Measurements from ENCODE around the gene NELL1.

NELL1 gene

GRCh38 chr11:21464601-21465193 lies 795.3 kb downstream of the NELL1 start:
- Histone ChIP-seq H2AFZ (ENCODE audit: low read length, unreplicated experiment) (no peak overlapping the region), H3K27ac (ENCODE audit: low read depth, low read length) (no peak overlapping the region), H3K36me3 (ENCODE audit: insufficient read depth, low read length) (no peaks in the 10 kb centered on the region), H3K4me1 (ENCODE audit: control insufficient read depth, insufficient read depth, low read length, unreplicated experiment) (no peaks in the 10 kb centered on the region), H3K27me3 (ENCODE audit: insufficient read depth, low read length) (no peaks in the 10 kb centered on the region), H3K4me3 (ENCODE audit: low read depth, low read length) (no peak overlapping the region), H3K79me2 (ENCODE audit: control insufficient read depth, insufficient read depth, low read length, unreplicated experiment) (no peaks in the 10 kb centered on the region)

GRCh38 chr11:21465203-21465602 lies 795.8 kb downstream of the NELL1 start:
- no peak overlapping the region for H2AFZ ChIP-seq (ENCODE audit: low read length, unreplicated experiment)
- H3K4me3 ChIP-seq (ENCODE audit: low read depth, low read length): no peak overlapping the region
- no peaks in the 10 kb centered on the region for H3K36me3 ChIP-seq (ENCODE audit: insufficient read depth, low read length)

GRCh38 chr11:21465920-21466319 lies 796.5 kb downstream of the NELL1 start:
- Histone ChIP-seq H2AFZ (ENCODE audit: low read length, unreplicated experiment) (no peak overlapping the region), H3K4me3 (ENCODE audit: low read depth, low read length) (no peak overlapping the region), H3K36me3 (ENCODE audit: insufficient read depth, low read length) (no peaks in the 10 kb centered on the region), H3K4me1 (ENCODE audit: control insufficient read depth, insufficient read depth, low read length, unreplicated experiment) (no peaks in the 10 kb centered on the region), H3K79me2 (ENCODE audit: control insufficient read depth, insufficient read depth, low read length, unreplicated experiment) (no peaks in the 10 kb centered on the region), H3K27me3 (ENCODE audit: insufficient read depth, low read length) (no peaks in the 10 kb centered on the region), H3K27ac (ENCODE audit: low read depth, low read length) (no peak overlapping the region)

More at GRCh38 chr11:21465203-21465602, 795.8 kb downstream of the NELL1 start:
- Histone ChIP-seq H3K79me2 (ENCODE audit: control insufficient read depth, insufficient read depth, low read length, unreplicated experiment) (no peaks in the 10 kb centered on the region), H3K27me3 (ENCODE audit: insufficient read depth, low read length) (no peaks in the 10 kb centered on the region), H3K27ac (ENCODE audit: low read depth, low read length) (no peak overlapping the region), H3K4me1 (ENCODE audit: control insufficient read depth, insufficient read depth, low read length, unreplicated experiment) (no peaks in the 10 kb centered on the region)

- Histone ChIP-seq H3K27me3 (ENCODE audit: insufficient read depth, low read length) (no peaks in the 10 kb centered on the region), H2AFZ (ENCODE audit: low read length, unreplicated experiment) (no peak overlapping the region), H3K4me1 (ENCODE audit: control insufficient read depth, insufficient read depth, low read length, unreplicated experiment) (no peaks in the 10 kb centered on the region), H3K4me3 (ENCODE audit: low read depth, low read length) (no peak overlapping the region), H3K79me2 (ENCODE audit: control insufficient read depth, insufficient read depth, low read length, unreplicated experiment) (no peaks in the 10 kb centered on the region), H3K27ac (ENCODE audit: low read depth, low read length) (no peak overlapping the region), H3K36me3 (ENCODE audit: insufficient read depth, low read length) (no peaks in the 10 kb centered on the region)
Measured at GRCh38 chr11:21470521-21470920, 801.1 kb downstream of the NELL1 start.

- no peak overlapping the region for H3K27ac ChIP-seq (ENCODE audit: low read depth, low read length)
- H3K4me1 ChIP-seq (ENCODE audit: control insufficient read depth, insufficient read depth, low read length, unreplicated experiment): no peaks in the 10 kb centered on the region
- no peaks in the 10 kb centered on the region for H3K36me3 ChIP-seq (ENCODE audit: insufficient read depth, low read length)
- H3K4me3 ChIP-seq (ENCODE audit: low read depth, low read length): no peak overlapping the region
- H3K27me3 ChIP-seq (ENCODE audit: insufficient read depth, low read length): no peaks in the 10 kb centered on the region
- H2AFZ ChIP-seq (ENCODE audit: low read length, unreplicated experiment): no peak overlapping the region
- H3K79me2 ChIP-seq (ENCODE audit: control insufficient read depth, insufficient read depth, low read length, unreplicated experiment): no peaks in the 10 kb centered on the region
Measured at GRCh38 chr11:21472261-21472660, 802.9 kb downstream of the NELL1 start.

- Histone ChIP-seq H3K4me1 (ENCODE audit: control insufficient read depth, insufficient read depth, low read length, unreplicated experiment) (no peaks in the 10 kb centered on the region), H2AFZ (ENCODE audit: low read length, unreplicated experiment) (no peak overlapping the region), H3K27ac (ENCODE audit: low read depth, low read length) (no peak overlapping the region), H3K4me3 (ENCODE audit: low read depth, low read length) (no peak overlapping the region), H3K27me3 (ENCODE audit: insufficient read depth, low read length) (no peaks in the 10 kb centered on the region), H3K79me2 (ENCODE audit: control insufficient read depth, insufficient read depth, low read length, unreplicated experiment) (no peaks in the 10 kb centered on the region), H3K36me3 (ENCODE audit: insufficient read depth, low read length) (no peaks in the 10 kb centered on the region)
Measured at GRCh38 chr11:21474529-21474928, 805.1 kb downstream of the NELL1 start.

- H3K36me3 ChIP-seq (ENCODE audit: insufficient read depth, low read length): no peaks in the 10 kb centered on the region
- no peaks in the 10 kb centered on the region for H3K27me3 ChIP-seq (ENCODE audit: insufficient read depth, low read length)
- H2AFZ ChIP-seq (ENCODE audit: low read length, unreplicated experiment): no peak overlapping the region
- no peak overlapping the region for H3K27ac ChIP-seq (ENCODE audit: low read depth, low read length)
- H3K4me3 ChIP-seq (ENCODE audit: low read depth, low read length): no peak overlapping the region
- H3K79me2 ChIP-seq (ENCODE audit: control insufficient read depth, insufficient read depth, low read length, unreplicated experiment): no peaks in the 10 kb centered on the region
- no peaks in the 10 kb centered on the region for H3K4me1 ChIP-seq (ENCODE audit: control insufficient read depth, insufficient read depth, low read length, unreplicated experiment)
Measured at GRCh38 chr11:21475276-21475675, 805.9 kb downstream of the NELL1 start.

- Histone ChIP-seq H3K79me2 (ENCODE audit: control insufficient read depth, insufficient read depth, low read length, unreplicated experiment) (no peaks in the 10 kb centered on the region), H3K4me3 (ENCODE audit: low read depth, low read length) (no peak overlapping the region), H2AFZ (ENCODE audit: low read length, unreplicated experiment) (no peak overlapping the region), H3K4me1 (ENCODE audit: control insufficient read depth, insufficient read depth, low read length, unreplicated experiment) (no peaks in the 10 kb centered on the region), H3K36me3 (ENCODE audit: insufficient read depth, low read length) (no peaks in the 10 kb centered on the region), H3K27me3 (ENCODE audit: insufficient read depth, low read length) (no peaks in the 10 kb centered on the region), H3K27ac (ENCODE audit: low read depth, low read length) (no peak overlapping the region)
Measured at GRCh38 chr11:21476588-21476987, 807.2 kb downstream of the NELL1 start.

GRCh38 chr11:21480240-21480639 lies 810.9 kb downstream of the NELL1 start:
- Histone ChIP-seq H3K36me3 (ENCODE audit: insufficient read depth, low read length) (no peaks in the 10 kb centered on the region), H2AFZ (ENCODE audit: low read length, unreplicated experiment) (no peak overlapping the region), H3K4me1 (ENCODE audit: control insufficient read depth, insufficient read depth, low read length, unreplicated experiment) (no peaks in the 10 kb centered on the region), H3K27me3 (ENCODE audit: insufficient read depth, low read length) (no peaks in the 10 kb centered on the region), H3K79me2 (ENCODE audit: control insufficient read depth, insufficient read depth, low read length, unreplicated experiment) (no peaks in the 10 kb centered on the region), H3K4me3 (ENCODE audit: low read depth, low read length) (no peak overlapping the region), H3K27ac (ENCODE audit: low read depth, low read length) (no peak overlapping the region)

- H3K4me3 ChIP-seq (ENCODE audit: low read depth, low read length): no peak overlapping the region
- no peak overlapping the region for H3K27ac ChIP-seq (ENCODE audit: low read depth, low read length)
- H3K4me1 ChIP-seq (ENCODE audit: control insufficient read depth, insufficient read depth, low read length, unreplicated experiment): no peaks in the 10 kb centered on the region
- H3K36me3 ChIP-seq (ENCODE audit: insufficient read depth, low read length): no peaks in the 10 kb centered on the region
- no peak overlapping the region for H2AFZ ChIP-seq (ENCODE audit: low read length, unreplicated experiment)
- no peaks in the 10 kb centered on the region for H3K27me3 ChIP-seq (ENCODE audit: insufficient read depth, low read length)
- H3K79me2 ChIP-seq (ENCODE audit: control insufficient read depth, insufficient read depth, low read length, unreplicated experiment): no peaks in the 10 kb centered on the region
Measured at GRCh38 chr11:21481255-21481654, 811.9 kb downstream of the NELL1 start.

- H3K4me1 ChIP-seq (ENCODE audit: control insufficient read depth, insufficient read depth, low read length, unreplicated experiment): no peaks in the 10 kb centered on the region
- H3K79me2 ChIP-seq (ENCODE audit: control insufficient read depth, insufficient read depth, low read length, unreplicated experiment): no peaks in the 10 kb centered on the region
- H3K27ac ChIP-seq (ENCODE audit: low read depth, low read length): no peak overlapping the region
- no peaks in the 10 kb centered on the region for H3K27me3 ChIP-seq (ENCODE audit: insufficient read depth, low read length)
- no peak overlapping the region for H2AFZ ChIP-seq (ENCODE audit: low read length, unreplicated experiment)
- no peak overlapping the region for H3K4me3 ChIP-seq (ENCODE audit: low read depth, low read length)
- no peaks in the 10 kb centered on the region for H3K36me3 ChIP-seq (ENCODE audit: insufficient read depth, low read length)
Measured at GRCh38 chr11:21484039-21484438, 814.7 kb downstream of the NELL1 start.

Data from ACC112 (cell line).